ENCODE measurements around the gene LIPI. TPM values are rescaled to one million over a fixed set of nuclear protein-coding genes. Genes with fewer than 3 reads are reported as not detected.

Gene LIPI
- total RNA-seq, 1 experiment from 2014 or later: not detected

GRCh38 chr21:14241297-14241696 lies 30.5 kb upstream of the LIPI start:
- H3K9me3 Mint-ChIP-seq: peaks cover 59 to 65% of the 10 kb centered on the region in 2 experiments
- H3K79me2 ChIP-seq (ENCODE audit: insufficient read depth, low read length): no peaks in the 10 kb centered on the region
- no peak overlapping the region for H3K18ac ChIP-seq (ENCODE audit: insufficient read length, low read depth, low read length)
- H2BK12ac ChIP-seq (ENCODE audit: insufficient read length, low read depth, low read length): no peak overlapping the region
- no peak overlapping the region for H2BK20ac ChIP-seq (ENCODE audit: low read depth, low read length, poor library complexity, severe bottlenecking)
- no peak for TF ChIP-seq CTCF (conservative IDR thresholded peaks at IDR 0.05)
- H2AK5ac ChIP-seq (ENCODE audit: insufficient read length, low read length): no peak overlapping the region
- H4K8ac ChIP-seq (replicated peaks; ENCODE audit: insufficient read length, low read depth, low read length): no peak overlapping the region
- no peaks in the 10 kb centered on the region for H4K20me1 ChIP-seq (ENCODE audit: control insufficient read depth, insufficient read depth, insufficient read length)
- H3K4me3 Mint-ChIP-seq: no peak overlapping the region
- H3K56ac ChIP-seq (ENCODE audit: insufficient read length, low read depth, low read length): no peak overlapping the region
- H3K14ac ChIP-seq (ENCODE audit: insufficient read depth, low read length): no peak overlapping the region
- no peak overlapping the region for H4K91ac ChIP-seq (ENCODE audit: insufficient read length, low read depth, low read length)
- no peak overlapping the region for H3K23ac ChIP-seq (ENCODE audit: insufficient read length, low read depth, low read length)
- no peak overlapping the region for H3T11ph ChIP-seq (ENCODE audit: low read length)
- H2BK120ac ChIP-seq (ENCODE audit: low read depth, low read length, poor library complexity, severe bottlenecking): no peak overlapping the region
- H3K27me3 ChIP-seq (ENCODE audit: insufficient read depth, low read length): no peaks in the 10 kb centered on the region
- no peak overlapping the region for H2BK5ac ChIP-seq (ENCODE audit: insufficient read length, low read length)
- peaks cover 2% of the 10 kb centered on the region; the same call in 1 of the 2 replicates for H3K4me1 ChIP-seq (ENCODE audit: insufficient read depth, low read length)
- no CpG with 5 or more reads among the region's 2 CpGs for WGBS (ENCODE audit: extremely low coverage, insufficient read length, low lambda C conversion rate)
- no peak overlapping the region for H3K4me2 ChIP-seq (ENCODE audit: insufficient read depth, insufficient read length, low read length)
- no peak overlapping the region for H3K4ac ChIP-seq (ENCODE audit: low read depth, low read length)
- peaks cover 1% of the 10 kb centered on the region; the same call in 1 of the 2 replicates for H3K27me3 Mint-ChIP-seq (ENCODE audit: low read depth)
- H3K27ac Mint-ChIP-seq: no peak overlapping the region
- DNase-seq: no peak
- no peak overlapping the region for H3K27ac ChIP-seq (ENCODE audit: insufficient read length, low read depth, low read length)
- no peak overlapping the region for H4K5ac ChIP-seq (ENCODE audit: insufficient read length, low read depth, low read length)
- no peaks in the 10 kb centered on the region for H3K4me1 Mint-ChIP-seq
- H3K9me3 ChIP-seq (ENCODE audit: control insufficient read depth, low read depth, low read length): no peaks in the 10 kb centered on the region
- no peaks in the 10 kb centered on the region for H3K23me2 ChIP-seq (ENCODE audit: insufficient read length, low read depth, low read length, poor library complexity, severe bottlenecking)
- H3K9ac ChIP-seq (ENCODE audit: extremely low read depth, insufficient read length, low read length): no peak overlapping the region
- H2BK15ac ChIP-seq (ENCODE audit: low read depth, low read length): no peak overlapping the region
- H2AFZ ChIP-seq (ENCODE audit: low read length): no peak overlapping the region
- no peaks in the 10 kb centered on the region for H3K79me1 ChIP-seq (ENCODE audit: insufficient read depth, low read depth, low read length, poor library complexity, severe bottlenecking)
- H3K36me3 Mint-ChIP-seq (ENCODE audit: insufficient read depth in 1 of 3, low read depth in 3 of 3): no peaks in the 10 kb centered on the region; a peak in 1 of 7 replicates
